Thyroid gland (tissue), 4 donors: ENCODE measurements around the gene FAM193A.

Experiments
- CTCF ChIP-seq, 6 experiments: fragments of 200-600 bp in 3 of 6; fragments of 450-650 bp in 3 of 6; sonication (generic) in 3 of 6; IDR thresholded peaks; one replicate each; pipeline ENCODE4 v1.5.1; 2016 to 2019; ENCODE audit warnings: antibody characterized with exemption in 6 of 6, mild to moderate bottlenecking in 2 of 6, inconsistent platforms in 1 of 6, moderate library complexity in 1 of 6
- POLR2A ChIP-seq, 2 donors: fragments of 450-650 bp; IDR thresholded peaks; one replicate each; pipeline ENCODE4 v1.6.1; 2017; ENCODE audit warnings: antibody characterized with exemption in 2 of 2, mild to moderate bottlenecking in 2 of 2, moderate library complexity in 1 of 2

- TF ChIP-seq CTCF (IDR thresholded peaks at IDR 0.05) (no peak), POLR2A (IDR thresholded peaks at IDR 0.05) (no peak)
These were observed 214.5 kb downstream of the FAM193A start for GRCh38 chr4:2750719-2751605.
